Muscle of arm (tissue), 14 donors: ENCODE data around the gene ALB. TPM values are rescaled to one million over a fixed set of nuclear protein-coding genes. Genes with fewer than 3 reads are reported as not detected.
"Not testable (repeated sequence)": the region's sequence is repeated elsewhere in the genome, so short reads cannot be mapped to it uniquely, and the experiment has no call there.

Experiments used
- DNase-seq: peaks from one replicate; pipeline ENCODE4 v3.0.0-alpha.2; 2013
- long read RNA-seq, 11 donors: transcript quantifications; one replicate each; lab custom pipeline, GENCODE V29; 2026
- polyA plus RNA-seq, 12 donors: library from polyadenylated mRNA; unstranded; fragments of 120-200 nt; gene quantifications; one replicate each; pipeline ENCODE4 v1.2.1, GENCODE V29; 2013; ENCODE audit not compliant: insufficient read length in 12 of 12

ALB gene
- 100 to 1,000 TPM in 1 of 12 donors, 10 to 100 TPM in 5, 1 to 10 TPM in 5, not detected in 1; 1.0 to 858 (median 12.9) TPM for polyA plus RNA-seq
- long read RNA-seq, donor 1, transcript ALB-218 (4 exons, 665 nt) = minor isoform, 6 of 411 reads
- long read RNA-seq, donor 1, transcript ALB-210 (2 exons, 422 nt) = minor isoform, 7 of 411 reads
- long read RNA-seq, donor 1, transcript ALB-201 (15 exons, 2,263 nt) = major isoform, 65 of 411 reads
- long read RNA-seq, donor 1, partial matches to known transcripts = 322 of 411 reads
- long read RNA-seq, donor 1, other reads (novel, unspliced or antisense) = 5 of 411 reads
- long read RNA-seq, donor 2 = 0 reads
- long read RNA-seq, donor 3, partial matches to known transcripts = 0 of 1 reads
- long read RNA-seq, donor 3, other reads (novel, unspliced or antisense) = 0 of 1 reads
- long read RNA-seq, donor 4, partial matches to known transcripts = 0 of 1 reads
- long read RNA-seq, donor 4, other reads (novel, unspliced or antisense) = 0 of 1 reads
- long read RNA-seq, donor 5, partial matches to known transcripts = 0 of 4 reads
- long read RNA-seq, donor 5, other reads (novel, unspliced or antisense) = 0 of 4 reads
- long read RNA-seq, donor 6, partial matches to known transcripts = 0 of 1 reads
- long read RNA-seq, donor 6, other reads (novel, unspliced or antisense) = 0 of 1 reads
- long read RNA-seq, donor 7, partial matches to known transcripts = 0 of 2 reads
- long read RNA-seq, donor 7, other reads (novel, unspliced or antisense) = 0 of 2 reads
- long read RNA-seq, donor 8 = 0 reads
- long read RNA-seq, donor 9 = 0 reads
- long read RNA-seq, donor 10, transcript ALB-201 (15 exons, 2,263 nt) = major isoform, 8 of 30 reads
- long read RNA-seq, donor 10, partial matches to known transcripts = 19 of 30 reads
- long read RNA-seq, donor 10, other reads (novel, unspliced or antisense) = 0 of 30 reads
- long read RNA-seq, donor 11, transcript ALB-201 (15 exons, 2,263 nt) = major isoform, 21 of 62 reads
- long read RNA-seq, donor 11, partial matches to known transcripts = 38 of 62 reads
- long read RNA-seq, donor 11, other reads (novel, unspliced or antisense) = 0 of 62 reads

GRCh38 chr4:73404042-73404441 lies at the start of gene ALB:
Gene ALB (plus strand): TSS chr4:73404287. CDS start chr4:73404328, 41 bp downstream.
- no peak for DNase-seq

- DNase-seq = not testable (repeated sequence)
Measured at GRCh38 chr4:73357174-73357573, 46.9 kb upstream of the ALB start.

GRCh38 chr4:73369506-73370199 lies 34.4 kb upstream of the ALB start:
- DNase-seq = not testable (repeated sequence)

DNA sequence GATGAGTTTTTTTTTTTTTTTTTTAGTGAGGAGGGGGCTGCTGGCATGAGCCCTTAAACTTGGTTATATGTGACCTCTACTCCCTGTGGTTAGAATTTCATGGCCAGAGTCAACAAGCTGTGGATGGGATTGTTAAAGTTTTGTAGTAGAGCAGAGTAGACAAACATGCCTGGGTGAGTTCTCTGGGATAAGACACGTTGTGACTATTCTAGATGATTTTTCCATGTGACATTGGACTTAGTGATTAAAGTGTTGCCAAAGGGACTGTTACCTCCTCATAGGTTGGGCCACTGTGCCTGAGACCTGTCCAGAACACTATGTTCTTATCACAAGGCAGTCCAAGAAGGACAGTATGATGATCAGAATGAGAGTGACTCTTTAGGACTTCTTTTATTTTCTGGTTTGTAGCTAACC lies 28.8 kb upstream of the ALB start:
- DNase-seq = no peak

GRCh38 chr4:73376251-73376650 lies 27.8 kb upstream of the ALB start:
- no peak for DNase-seq

GRCh38 chr4:73376976-73377375 lies 27.1 kb upstream of the ALB start:
- DNase-seq = no peak

- DNase-seq = no peak
Measured at GRCh38 chr4:73378887-73379286, 25.2 kb upstream of the ALB start.

DNA sequence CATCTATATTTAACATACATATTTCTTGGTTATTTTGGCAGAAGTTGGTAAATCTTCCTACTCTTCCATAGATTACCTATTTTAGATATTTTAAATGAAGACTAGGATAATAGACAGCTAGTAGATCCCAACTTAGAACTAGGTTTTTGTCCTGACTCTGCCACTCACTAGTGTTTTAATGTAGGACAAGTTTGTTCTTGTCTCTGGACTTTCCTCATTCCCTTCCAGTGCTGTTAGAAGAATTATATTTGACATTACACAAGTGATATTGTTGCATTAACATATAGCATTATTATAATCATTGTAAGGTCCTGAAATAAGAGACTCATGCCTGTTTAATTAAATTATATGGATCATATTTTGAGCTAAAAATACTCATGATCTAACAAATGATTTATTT lies 24.1 kb upstream of the ALB start:
- DNase-seq = no peak

- no peak for DNase-seq
Measured at GRCh38 chr4:73381214-73381613, 22.9 kb upstream of the ALB start.

- no peak for DNase-seq
Measured at GRCh38 chr4:73383452-73383851, 20.6 kb upstream of the ALB start.

DNA sequence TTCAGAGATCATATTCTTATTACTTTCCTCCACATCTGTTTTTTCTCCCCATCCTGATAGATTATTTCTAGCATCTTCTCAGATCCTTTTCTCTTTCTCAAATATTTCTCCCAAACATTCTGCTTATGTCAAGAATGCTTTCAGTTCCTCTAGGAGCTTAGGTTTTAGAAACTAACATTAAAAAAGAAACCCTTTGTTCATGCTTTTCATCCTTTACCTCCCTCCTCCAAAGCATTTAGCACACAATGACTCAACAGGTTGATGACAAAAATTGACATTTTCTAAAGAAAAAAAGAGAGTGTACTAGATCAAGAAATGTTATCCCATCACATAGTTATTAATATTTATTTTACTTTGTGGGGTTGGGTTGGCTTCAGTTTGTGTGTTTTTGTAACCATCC lies 16.5 kb upstream of the ALB start:
- DNase-seq = no peak

DNA sequence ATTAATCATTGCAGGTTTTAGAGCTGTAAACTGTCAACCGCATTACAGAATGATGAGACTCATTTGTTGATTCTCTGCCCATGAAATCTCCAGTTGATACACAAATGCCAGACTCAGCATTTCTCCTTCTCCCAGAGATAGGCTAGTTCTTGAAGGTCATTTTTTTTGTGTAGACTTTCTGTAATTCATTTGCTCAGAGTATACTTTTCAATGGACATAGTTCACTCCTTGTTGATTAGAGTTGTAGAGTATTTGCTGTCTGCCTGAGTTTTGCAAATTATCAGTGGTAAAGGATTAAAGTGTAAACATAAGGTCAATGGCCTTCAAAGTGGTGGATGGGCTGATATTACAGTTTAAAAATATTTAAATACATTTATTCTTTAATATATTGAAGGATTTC lies 15.2 kb upstream of the ALB start:
- no peak for DNase-seq

- DNase-seq = not testable (repeated sequence)
Measured at GRCh38 chr4:73389663-73390062, 14.4 kb upstream of the ALB start.

DNA sequence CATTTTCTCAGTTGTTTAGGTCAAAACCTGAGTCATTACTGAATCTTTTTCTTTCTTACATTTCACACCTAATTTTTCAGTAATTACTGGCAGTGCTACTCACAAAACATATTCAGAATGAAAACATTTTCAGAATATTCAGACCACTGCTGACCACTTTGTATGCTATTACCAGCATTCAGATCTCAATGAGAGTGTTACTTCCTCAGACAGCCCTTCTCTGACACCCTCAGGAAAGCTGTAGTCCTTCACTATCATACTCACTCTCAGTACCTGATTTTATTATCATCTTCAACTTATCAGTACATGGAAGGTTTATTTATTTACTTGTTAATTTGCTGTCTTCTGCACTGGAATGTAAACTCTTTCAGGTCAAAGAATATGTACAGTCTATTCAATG lies 12.3 kb upstream of the ALB start:
- DNase-seq = no peak

- DNase-seq = no peak
Measured at GRCh38 chr4:73392936-73393335, 11.2 kb upstream of the ALB start.

GRCh38 chr4:73396304-73396703 lies 7.8 kb upstream of the ALB start:
- no peak for DNase-seq

DNA sequence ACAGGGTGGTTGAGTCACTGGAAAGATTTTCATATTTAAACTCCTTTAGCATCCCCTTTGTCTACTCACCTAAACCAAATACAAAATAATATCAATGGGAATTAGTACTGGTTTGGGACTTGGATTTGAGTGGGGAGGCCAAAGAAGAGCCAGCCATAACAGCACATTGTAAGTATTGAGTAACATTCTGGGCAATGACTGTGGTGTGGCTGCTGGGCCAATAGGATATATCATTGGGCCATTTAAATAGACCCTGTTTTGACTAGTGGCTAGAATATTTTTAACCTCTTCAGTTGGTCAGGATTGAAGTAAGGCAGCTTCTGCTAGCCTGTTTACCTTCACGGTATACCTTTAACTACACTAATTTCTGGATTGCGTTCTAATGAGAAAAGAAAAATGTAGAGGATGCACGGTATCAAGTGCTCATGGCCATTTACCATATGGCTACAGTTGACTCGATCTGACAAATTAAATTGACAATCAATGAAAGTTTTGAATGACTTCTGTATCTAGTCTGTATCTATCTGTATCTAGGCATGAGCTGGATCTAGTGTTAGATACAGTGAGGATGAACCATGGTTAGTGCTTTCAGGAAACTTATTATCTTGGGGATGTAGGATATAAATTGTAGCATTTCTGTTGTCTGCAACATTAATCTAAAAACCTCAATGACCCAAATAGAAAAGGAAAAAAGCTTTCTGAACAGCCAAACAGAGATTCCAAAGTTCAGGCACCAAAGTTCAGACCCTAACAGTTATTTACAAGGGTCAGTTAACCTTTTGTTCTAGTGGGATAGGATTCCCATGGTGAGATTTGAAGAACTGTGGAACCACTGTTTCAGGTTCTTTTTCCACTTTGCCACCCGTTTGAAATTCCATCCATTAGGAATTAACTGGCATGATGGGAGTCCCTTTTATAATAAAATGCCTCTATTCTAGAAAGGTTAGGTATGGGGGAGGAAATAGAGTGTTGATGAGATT lies 6.8 kb upstream of the ALB start:
- no peak for DNase-seq

DNA sequence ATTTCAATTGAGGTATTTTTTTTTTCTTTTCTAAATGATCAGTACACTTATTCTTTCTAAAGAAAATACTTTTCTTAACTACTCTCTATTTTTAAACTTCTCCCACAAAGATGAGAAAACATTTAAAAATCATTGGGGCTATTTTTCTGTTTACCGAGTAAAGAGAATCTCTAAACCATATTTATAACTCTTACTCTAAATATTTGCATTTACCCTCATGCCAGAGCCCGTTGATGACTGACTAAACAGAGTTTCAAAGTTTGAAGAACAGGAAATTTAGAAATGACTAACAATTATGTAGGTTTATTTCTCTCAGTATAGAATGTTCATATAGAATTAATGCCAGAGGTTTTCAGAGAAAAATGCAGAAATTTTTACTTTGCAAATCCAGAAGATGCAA lies 2.7 kb upstream of the ALB start:
- DNase-seq = no peak

DNA sequence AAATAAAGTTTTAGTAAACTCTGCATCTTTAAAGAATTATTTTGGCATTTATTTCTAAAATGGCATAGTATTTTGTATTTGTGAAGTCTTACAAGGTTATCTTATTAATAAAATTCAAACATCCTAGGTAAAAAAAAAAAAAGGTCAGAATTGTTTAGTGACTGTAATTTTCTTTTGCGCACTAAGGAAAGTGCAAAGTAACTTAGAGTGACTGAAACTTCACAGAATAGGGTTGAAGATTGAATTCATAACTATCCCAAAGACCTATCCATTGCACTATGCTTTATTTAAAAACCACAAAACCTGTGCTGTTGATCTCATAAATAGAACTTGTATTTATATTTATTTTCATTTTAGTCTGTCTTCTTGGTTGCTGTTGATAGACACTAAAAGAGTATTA lies 370 bp downstream of the ALB start:
- no peak for DNase-seq

DNA sequence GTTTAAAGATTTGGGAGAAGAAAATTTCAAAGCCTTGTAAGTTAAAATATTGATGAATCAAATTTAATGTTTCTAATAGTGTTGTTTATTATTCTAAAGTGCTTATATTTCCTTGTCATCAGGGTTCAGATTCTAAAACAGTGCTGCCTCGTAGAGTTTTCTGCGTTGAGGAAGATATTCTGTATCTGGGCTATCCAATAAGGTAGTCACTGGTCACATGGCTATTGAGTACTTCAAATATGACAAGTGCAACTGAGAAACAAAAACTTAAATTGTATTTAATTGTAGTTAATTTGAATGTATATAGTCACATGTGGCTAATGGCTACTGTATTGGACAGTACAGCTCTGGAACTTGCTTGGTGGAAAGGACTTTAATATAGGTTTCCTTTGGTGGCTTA lies 1.1 kb downstream of the ALB start:
- DNase-seq = no peak

DNA sequence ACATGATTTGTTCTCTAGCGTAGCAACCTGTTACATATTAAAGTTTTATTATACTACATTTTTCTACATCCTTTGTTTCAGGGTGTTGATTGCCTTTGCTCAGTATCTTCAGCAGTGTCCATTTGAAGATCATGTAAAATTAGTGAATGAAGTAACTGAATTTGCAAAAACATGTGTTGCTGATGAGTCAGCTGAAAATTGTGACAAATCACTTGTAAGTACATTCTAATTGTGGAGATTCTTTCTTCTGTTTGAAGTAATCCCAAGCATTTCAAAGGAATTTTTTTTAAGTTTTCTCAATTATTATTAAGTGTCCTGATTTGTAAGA lies 2.4 kb downstream of the ALB start:
- no peak for DNase-seq
